Sigmoid colon (tissue), 3 donors: Measurements from ENCODE around the gene CDA.

Experiments
- POLR2A ChIP-seq, 2 donors: fragments of 450-650 bp; IDR thresholded peaks; one replicate each; pipeline ENCODE4 v1.6.1; 2016; ENCODE audit warnings: antibody characterized with exemption in 2 of 2, mild to moderate bottlenecking in 2 of 2, moderate library complexity in 2 of 2
- TF ChIP-seq, protein P1 (sequence below), 4 experiments: fragments of 450-650 bp in 3 of 4; fragments of 200-600 bp in 1 of 4; IDR thresholded peaks; one replicate each; pipeline ENCODE4 v1.5.1; 2016 to 2019; ENCODE audit warnings: antibody characterized with exemption in 4 of 4, mild to moderate bottlenecking in 3 of 4, moderate library complexity in 2 of 4

- TF ChIP-seq, protein P1, sequence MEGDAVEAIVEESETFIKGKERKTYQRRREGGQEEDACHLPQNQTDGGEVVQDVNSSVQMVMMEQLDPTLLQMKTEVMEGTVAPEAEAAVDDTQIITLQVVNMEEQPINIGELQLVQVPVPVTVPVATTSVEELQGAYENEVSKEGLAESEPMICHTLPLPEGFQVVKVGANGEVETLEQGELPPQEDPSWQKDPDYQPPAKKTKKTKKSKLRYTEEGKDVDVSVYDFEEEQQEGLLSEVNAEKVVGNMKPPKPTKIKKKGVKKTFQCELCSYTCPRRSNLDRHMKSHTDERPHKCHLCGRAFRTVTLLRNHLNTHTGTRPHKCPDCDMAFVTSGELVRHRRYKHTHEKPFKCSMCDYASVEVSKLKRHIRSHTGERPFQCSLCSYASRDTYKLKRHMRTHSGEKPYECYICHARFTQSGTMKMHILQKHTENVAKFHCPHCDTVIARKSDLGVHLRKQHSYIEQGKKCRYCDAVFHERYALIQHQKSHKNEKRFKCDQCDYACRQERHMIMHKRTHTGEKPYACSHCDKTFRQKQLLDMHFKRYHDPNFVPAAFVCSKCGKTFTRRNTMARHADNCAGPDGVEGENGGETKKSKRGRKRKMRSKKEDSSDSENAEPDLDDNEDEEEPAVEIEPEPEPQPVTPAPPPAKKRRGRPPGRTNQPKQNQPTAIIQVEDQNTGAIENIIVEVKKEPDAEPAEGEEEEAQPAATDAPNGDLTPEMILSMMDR (IDR thresholded peaks at IDR 0.05): no peak
- no peak for TF ChIP-seq POLR2A (IDR thresholded peaks at IDR 0.05)
Measured at GRCh38 chr1:20625176-20626097, 36.5 kb downstream of the CDA start.
